Iris pigment epithelial cell (primary cell): ENCODE measurements around the gene DMD.
A peak's percentile ranks its signal among the peaks of the same experiment; 100 is the strongest.

ENCODE experiments used
- DNase-seq: peaks from one replicate; pipeline ENCODE4 v3.0.0-alpha.2; 2011; ENCODE audit warnings: low read depth

DMD gene

GRCh38 chrX:32268207-32268606, 943.1 kb downstream of the DMD start:
- no peak for DNase-seq

GRCh38 chrX:32267796-32268195, 943.6 kb downstream of the DMD start:
- no peak for DNase-seq

GRCh38 chrX:32246675-32247074, 964.7 kb downstream of the DMD start:
- peak; percentile 15 for DNase-seq

GRCh38 chrX:32195611-32196010, 1015.7 kb downstream of the DMD start:
- DNase-seq = no peak

- no peak for DNase-seq
Observed at GRCh38 chrX:32191316-32191715, 1020.0 kb downstream of the DMD start.

GRCh38 chrX:32185160-32185559, 1026.2 kb downstream of the DMD start:
- no peak for DNase-seq

GRCh38 chrX:32183066-32183465, 1028.3 kb downstream of the DMD start:
- no peak for DNase-seq

- DNase-seq = no peak
Observed at GRCh38 chrX:32176510-32176909, 1034.8 kb downstream of the DMD start.

- DNase-seq = no peak
Observed at GRCh38 chrX:32170481-32170880, 1040.9 kb downstream of the DMD start.

GRCh38 chrX:32155044-32155638, 1056.2 kb downstream of the DMD start:
- no peak for DNase-seq

- DNase-seq = no peak
Observed at GRCh38 chrX:32153585-32153984, 1057.8 kb downstream of the DMD start.

- DNase-seq = no peak
Observed at GRCh38 chrX:32150141-32150540, 1061.2 kb downstream of the DMD start.

GRCh38 chrX:32141841-32142240, 1069.5 kb downstream of the DMD start:
- DNase-seq = no peak

- DNase-seq = no peak
Observed at GRCh38 chrX:32139476-32139875, 1071.9 kb downstream of the DMD start.

GRCh38 chrX:32137525-32137924, 1073.8 kb downstream of the DMD start:
- DNase-seq = peak; percentile 1

GRCh38 chrX:32126997-32127396, 1084.4 kb downstream of the DMD start:
- no peak for DNase-seq

GRCh38 chrX:32118832-32119231, 1092.5 kb downstream of the DMD start:
- DNase-seq = no peak

- DNase-seq = peak; percentile 0
Observed at GRCh38 chrX:32116047-32116446, 1095.3 kb downstream of the DMD start.

- no peak for DNase-seq
Observed at GRCh38 chrX:32087663-32088062, 1123.7 kb downstream of the DMD start.

- DNase-seq = no peak
Observed at GRCh38 chrX:32084757-32085156, 1126.6 kb downstream of the DMD start.

GRCh38 chrX:32048285-32048684, 1163.1 kb downstream of the DMD start:
- DNase-seq = no peak

- no peak for DNase-seq
Observed at GRCh38 chrX:32045149-32045548, 1166.2 kb downstream of the DMD start.

GRCh38 chrX:32041181-32041580, 1170.2 kb downstream of the DMD start:
- DNase-seq = no peak

- DNase-seq = no peak
Observed at GRCh38 chrX:32026772-32027171, 1184.6 kb downstream of the DMD start.

- no peak for DNase-seq
Observed at GRCh38 chrX:32024072-32024471, 1187.3 kb downstream of the DMD start.
